AG09319 (cell line): ENCODE results near the gene C1orf167.

Experiments used
- DNase-seq: peaks from one replicate; pipeline ENCODE4 v3.0.0-alpha.2; 2010; ENCODE audit warnings: low read depth; ENCODE audit errors: extremely low read depth
- TF ChIP-seq, protein P1 (sequence below): IDR thresholded peaks from 2 replicates; pipeline ENCODE4 v1.5.1; 2011; ENCODE audit warnings: low read depth, mild to moderate bottlenecking, inconsistent platforms, low read length, moderate library complexity

The C1orf167 gene

DNA sequence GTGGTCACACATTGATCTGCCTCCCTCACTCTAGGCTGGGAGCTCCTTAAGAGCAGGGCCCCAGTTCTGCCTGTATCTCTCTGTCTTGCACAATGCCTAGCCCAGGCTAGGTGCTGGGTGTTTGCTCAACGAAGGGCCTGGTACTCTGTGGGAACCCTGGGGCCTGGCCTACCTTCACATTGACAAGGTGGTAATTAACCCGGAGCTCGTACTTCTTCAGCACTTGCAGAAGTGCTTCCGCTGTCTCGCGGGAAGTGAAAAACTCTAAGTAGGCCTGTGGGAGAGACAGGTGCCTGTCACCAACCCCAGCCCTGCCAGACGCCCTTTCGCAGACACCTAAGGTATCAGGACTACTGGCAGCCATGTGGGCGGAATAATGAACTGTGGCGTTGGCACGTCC is 30.1 kb downstream of the C1orf167 start:
- TF ChIP-seq, protein P1, sequence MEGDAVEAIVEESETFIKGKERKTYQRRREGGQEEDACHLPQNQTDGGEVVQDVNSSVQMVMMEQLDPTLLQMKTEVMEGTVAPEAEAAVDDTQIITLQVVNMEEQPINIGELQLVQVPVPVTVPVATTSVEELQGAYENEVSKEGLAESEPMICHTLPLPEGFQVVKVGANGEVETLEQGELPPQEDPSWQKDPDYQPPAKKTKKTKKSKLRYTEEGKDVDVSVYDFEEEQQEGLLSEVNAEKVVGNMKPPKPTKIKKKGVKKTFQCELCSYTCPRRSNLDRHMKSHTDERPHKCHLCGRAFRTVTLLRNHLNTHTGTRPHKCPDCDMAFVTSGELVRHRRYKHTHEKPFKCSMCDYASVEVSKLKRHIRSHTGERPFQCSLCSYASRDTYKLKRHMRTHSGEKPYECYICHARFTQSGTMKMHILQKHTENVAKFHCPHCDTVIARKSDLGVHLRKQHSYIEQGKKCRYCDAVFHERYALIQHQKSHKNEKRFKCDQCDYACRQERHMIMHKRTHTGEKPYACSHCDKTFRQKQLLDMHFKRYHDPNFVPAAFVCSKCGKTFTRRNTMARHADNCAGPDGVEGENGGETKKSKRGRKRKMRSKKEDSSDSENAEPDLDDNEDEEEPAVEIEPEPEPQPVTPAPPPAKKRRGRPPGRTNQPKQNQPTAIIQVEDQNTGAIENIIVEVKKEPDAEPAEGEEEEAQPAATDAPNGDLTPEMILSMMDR, result no peak
- no peak for DNase-seq

DNA sequence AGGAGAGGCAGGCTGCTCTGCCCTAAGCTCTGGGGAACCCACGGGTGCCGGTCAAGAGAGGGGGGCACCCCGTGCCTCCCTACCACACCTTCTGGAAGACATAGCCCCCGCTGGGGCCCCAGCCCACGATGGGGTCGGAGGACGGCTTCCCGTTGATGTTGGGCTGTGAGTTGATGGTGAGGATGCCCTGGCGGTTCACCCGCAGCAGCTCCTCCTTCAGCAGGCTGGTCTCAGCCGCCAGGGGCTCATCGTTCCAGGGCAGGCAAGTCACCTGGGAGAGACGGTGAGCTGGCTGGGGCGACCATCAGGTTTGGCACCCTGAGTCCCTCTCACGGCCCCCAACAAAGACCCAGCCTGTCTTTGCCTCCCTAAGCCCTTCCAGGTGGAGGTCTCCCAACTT is 31.8 kb downstream of the C1orf167 start:
- TF ChIP-seq, protein P1, result no peak
- no peak for DNase-seq

DNA sequence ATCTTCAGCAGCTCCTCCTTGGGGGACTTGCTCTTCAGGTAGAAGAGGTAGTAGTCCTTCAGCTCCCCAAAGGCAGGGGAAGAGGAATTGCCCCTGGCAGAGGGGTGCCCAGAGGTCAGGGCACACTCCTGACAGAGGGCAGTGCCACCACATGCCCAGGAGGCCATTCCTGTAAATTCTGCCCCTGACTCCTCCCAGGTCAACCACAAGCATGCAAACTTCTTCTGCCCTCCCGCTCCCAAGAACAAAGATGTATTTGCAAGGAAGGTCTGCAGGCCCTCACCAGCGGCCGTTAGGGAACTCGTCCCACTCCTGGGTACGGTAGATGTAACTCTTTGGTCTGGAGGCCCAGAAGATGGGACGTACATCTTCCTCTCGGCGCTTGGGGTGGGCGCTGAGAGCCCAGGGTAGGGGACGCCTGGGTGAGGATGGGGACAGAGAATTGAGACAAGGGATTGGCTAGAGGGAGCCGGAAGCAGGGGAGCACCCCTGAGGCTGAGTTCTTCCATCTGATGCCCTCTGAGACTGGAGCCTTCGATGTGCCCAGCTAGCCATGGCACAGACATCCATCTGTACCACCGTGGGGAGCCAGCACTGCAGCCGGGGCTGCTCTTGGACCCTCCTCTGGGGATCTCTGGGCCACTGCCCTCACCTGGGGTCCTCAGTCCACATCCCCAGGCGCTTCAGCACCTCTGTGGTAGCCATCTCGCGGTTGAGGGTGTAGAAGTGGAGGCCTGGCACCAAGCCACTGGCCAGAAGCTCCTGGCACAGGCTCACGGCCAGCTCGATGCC is 32.6 kb downstream of the C1orf167 start:
- DNase-seq, result no peak
- TF ChIP-seq, protein P1, result no peak

DNA sequence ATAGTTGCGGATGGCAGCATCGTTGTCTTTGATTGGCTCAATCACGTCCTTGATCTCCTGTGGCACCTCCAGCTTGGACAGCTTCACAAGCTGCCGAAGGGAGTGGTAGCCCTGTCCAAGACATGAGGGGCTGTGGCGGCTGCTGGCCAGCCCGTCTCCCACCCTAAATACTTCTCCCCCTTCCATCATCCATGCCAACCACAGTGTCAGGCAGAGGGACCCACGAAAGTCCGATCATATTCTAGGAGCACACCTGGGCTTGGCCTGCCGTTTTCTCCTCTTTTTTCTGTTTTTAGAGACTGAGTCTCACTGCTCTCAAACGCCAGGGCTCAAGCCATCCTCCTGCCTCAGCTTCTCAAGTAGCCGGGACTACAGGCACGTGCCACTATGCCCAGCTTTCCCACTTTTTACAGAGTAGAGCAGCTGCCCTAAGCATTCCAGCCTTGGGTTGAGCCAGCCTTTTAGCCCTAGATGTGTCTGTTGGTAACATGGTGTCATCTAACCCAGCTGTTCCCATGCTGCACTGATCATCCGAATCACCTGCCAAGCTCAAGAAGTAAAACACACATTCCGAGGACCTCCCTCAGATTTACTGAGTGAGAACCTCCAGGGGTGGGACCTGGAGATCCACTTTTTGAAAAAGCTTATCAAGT is 33.4 kb downstream of the C1orf167 start:
- TF ChIP-seq, protein P1, result no peak
- no peak for DNase-seq

DNA sequence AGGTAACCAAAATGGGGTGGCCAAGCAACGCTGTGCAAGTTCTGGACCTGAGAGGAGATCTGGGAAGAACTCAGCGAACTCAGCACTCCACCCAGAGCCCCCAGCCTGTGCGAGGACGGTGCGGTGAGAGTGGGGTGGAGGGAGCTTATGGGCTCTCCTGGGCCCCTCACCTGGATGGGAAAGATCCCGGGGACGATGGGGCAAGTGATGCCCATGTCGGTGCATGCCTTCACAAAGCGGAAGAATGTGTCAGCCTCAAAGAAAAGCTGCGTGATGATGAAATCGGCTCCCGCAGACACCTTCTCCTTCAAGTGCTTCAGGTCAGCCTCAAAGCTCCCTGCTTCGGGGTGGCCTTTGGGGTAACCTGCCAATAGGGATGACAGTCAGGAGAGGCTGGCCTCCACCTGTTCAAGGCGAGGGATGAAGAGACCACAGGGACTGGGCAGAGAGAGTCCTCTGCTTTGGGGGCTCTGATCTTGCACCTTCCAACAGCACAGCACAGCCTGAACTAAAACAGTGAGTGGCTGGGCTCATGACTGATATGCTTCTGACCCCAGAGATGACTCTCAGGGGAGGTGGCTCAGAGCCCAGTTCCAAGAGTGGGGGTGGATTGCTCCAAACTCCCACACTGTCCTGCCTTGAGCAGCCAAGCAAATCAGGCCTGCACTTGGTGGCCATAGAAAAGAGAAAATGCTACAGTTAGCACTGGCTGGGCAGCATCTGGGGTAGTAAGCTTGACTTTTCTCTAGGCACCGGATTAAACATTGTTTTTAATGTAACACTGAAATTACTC is 34.2 kb downstream of the C1orf167 start:
- DNase-seq, result no peak
- TF ChIP-seq, protein P1, result no peak

DNA sequence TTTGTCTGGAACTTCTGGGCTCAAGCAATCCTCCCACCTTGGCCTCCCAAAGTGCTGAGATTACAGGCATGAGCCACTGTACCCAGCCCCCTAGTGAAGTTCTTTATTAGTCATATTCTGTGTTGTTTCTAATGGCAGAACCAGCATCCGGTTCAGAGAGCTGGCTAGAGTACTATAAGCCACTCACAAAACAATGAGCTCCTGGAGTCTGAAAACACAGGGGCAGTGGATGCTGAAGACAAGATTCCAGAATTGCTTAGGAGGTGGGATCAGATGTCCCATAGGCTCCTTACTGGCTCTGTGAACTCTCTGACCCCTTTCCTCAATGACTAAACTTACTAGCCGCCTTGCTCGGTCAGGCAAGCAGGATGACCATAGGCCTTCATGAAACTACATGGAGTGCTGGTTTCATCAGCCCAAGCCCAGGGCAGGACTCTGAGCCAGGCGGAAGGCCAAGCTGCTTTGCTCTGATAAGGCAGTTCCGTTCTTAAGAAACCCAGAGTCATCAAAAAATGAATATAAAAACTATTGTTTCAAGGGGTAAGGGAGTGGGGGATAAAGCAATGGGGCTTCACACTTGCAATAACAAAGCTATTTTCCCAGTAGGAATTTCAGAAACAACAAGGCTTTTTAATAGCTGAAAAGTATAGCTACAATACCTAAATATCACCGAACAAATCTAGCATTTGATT is 35.7 kb downstream of the C1orf167 start:
- DNase-seq, result no peak

More for the DNA sequence above, 35.7 kb downstream of the C1orf167 start:
- TF ChIP-seq, protein P1, result no peak
